ENCODE results near the gene LRMDA. TPM values are rescaled to one million over a fixed set of nuclear protein-coding genes. Genes with fewer than 3 reads are reported as not detected.

Gene LRMDA
- total RNA-seq, 1 experiment from 2014 or later = 20.3 TPM

GRCh38 chr10:75410132-75411005, 21.1 kb upstream of the LRMDA start:
- in situ Hi-C loops (cut with HindIII; ENCODE audit: low pct_unique_long_range_greater_than_20kb, low sequenced_read_pairs) = no loop called here

GRCh38 chr10:75414527-75414926, 16.9 kb upstream of the LRMDA start:
- in situ Hi-C loops (cut with HindIII; ENCODE audit: low pct_unique_long_range_greater_than_20kb, low sequenced_read_pairs) = no loop called here
- no peak for DNase-seq (ENCODE audit: low read depth)

More at GRCh38 chr10:75410132-75411005, 21.1 kb upstream of the LRMDA start:
- no peak for DNase-seq (ENCODE audit: low read depth)

GRCh38 chr10:75417522-75417927, 13.9 kb upstream of the LRMDA start:
- DNase-seq (ENCODE audit: low read depth) = peak; percentile 52
- in situ Hi-C loops (cut with HindIII; ENCODE audit: low pct_unique_long_range_greater_than_20kb, low sequenced_read_pairs) = no loop called here

GRCh38 chr10:75418293-75418692, 13.1 kb upstream of the LRMDA start:
- DNase-seq (ENCODE audit: low read depth) = no peak
- in situ Hi-C loops (cut with HindIII; ENCODE audit: low pct_unique_long_range_greater_than_20kb, low sequenced_read_pairs) = no loop called here

GRCh38 chr10:75418712-75419111, 12.7 kb upstream of the LRMDA start:
- in situ Hi-C loops (cut with HindIII; ENCODE audit: low pct_unique_long_range_greater_than_20kb, low sequenced_read_pairs) = no loop called here
- DNase-seq (ENCODE audit: low read depth) = no peak

- DNase-seq (ENCODE audit: low read depth) = no peak
- in situ Hi-C loops (cut with HindIII; ENCODE audit: low pct_unique_long_range_greater_than_20kb, low sequenced_read_pairs) = no loop called here
These were observed 8.5 kb upstream of the LRMDA start for GRCh38 chr10:75422913-75423312.

GRCh38 chr10:75424571-75424970, 6.9 kb upstream of the LRMDA start:
- in situ Hi-C loops (cut with HindIII; ENCODE audit: low pct_unique_long_range_greater_than_20kb, low sequenced_read_pairs) = no loop called here
- DNase-seq (ENCODE audit: low read depth) = no peak

GRCh38 chr10:75425291-75426079, 5.9 kb upstream of the LRMDA start:
- no peak for DNase-seq (ENCODE audit: low read depth)
- in situ Hi-C loops (cut with HindIII; ENCODE audit: low pct_unique_long_range_greater_than_20kb, low sequenced_read_pairs) = no loop called here

GRCh38 chr10:75426880-75427279, 4.5 kb upstream of the LRMDA start:
- in situ Hi-C loops (cut with HindIII; ENCODE audit: low pct_unique_long_range_greater_than_20kb, low sequenced_read_pairs) = no loop called here
- no peak for DNase-seq (ENCODE audit: low read depth)

- in situ Hi-C loops (cut with HindIII; ENCODE audit: low pct_unique_long_range_greater_than_20kb, low sequenced_read_pairs) = no loop called here
- no peak for DNase-seq (ENCODE audit: low read depth)
These were observed 3.5 kb upstream of the LRMDA start for GRCh38 chr10:75427951-75428350.

GRCh38 chr10:75428434-75429158, 2.8 kb upstream of the LRMDA start:
- in situ Hi-C loops (cut with HindIII; ENCODE audit: low pct_unique_long_range_greater_than_20kb, low sequenced_read_pairs) = no loop called here
- DNase-seq (ENCODE audit: low read depth) = peak; percentile 38

- in situ Hi-C loops (cut with HindIII; ENCODE audit: low pct_unique_long_range_greater_than_20kb, low sequenced_read_pairs) = no loop called here
- DNase-seq (ENCODE audit: low read depth) = no peak
These were observed 2.1 kb upstream of the LRMDA start for GRCh38 chr10:75429159-75429827.

- DNase-seq (ENCODE audit: low read depth) = no peak
- in situ Hi-C loops (cut with HindIII; ENCODE audit: low pct_unique_long_range_greater_than_20kb, low sequenced_read_pairs) = no loop called here
These were observed 1.2 kb upstream of the LRMDA start for GRCh38 chr10:75430000-75430763.

- no peak for DNase-seq (ENCODE audit: low read depth)
- in situ Hi-C loops (cut with HindIII; ENCODE audit: low pct_unique_long_range_greater_than_20kb, low sequenced_read_pairs) = no loop called here
These were observed 752 bp downstream of the LRMDA start for GRCh38 chr10:75432176-75432575.

GRCh38 chr10:75432763-75433162, 1.3 kb downstream of the LRMDA start:
- DNase-seq (ENCODE audit: low read depth) = no peak
- in situ Hi-C loops (cut with HindIII; ENCODE audit: low pct_unique_long_range_greater_than_20kb, low sequenced_read_pairs) = no loop called here

GRCh38 chr10:75433216-75433615, 1.8 kb downstream of the LRMDA start:
- in situ Hi-C loops (cut with HindIII; ENCODE audit: low pct_unique_long_range_greater_than_20kb, low sequenced_read_pairs) = no loop called here
- no peak for DNase-seq (ENCODE audit: low read depth)

- DNase-seq (ENCODE audit: low read depth) = no peak
- in situ Hi-C loops (cut with HindIII; ENCODE audit: low pct_unique_long_range_greater_than_20kb, low sequenced_read_pairs) = no loop called here
These were observed 2.9 kb downstream of the LRMDA start for GRCh38 chr10:75434291-75434690.

GRCh38 chr10:75435291-75435690, 3.9 kb downstream of the LRMDA start:
- DNase-seq (ENCODE audit: low read depth) = no peak
- in situ Hi-C loops (cut with HindIII; ENCODE audit: low pct_unique_long_range_greater_than_20kb, low sequenced_read_pairs) = no loop called here
